NCI-H187 treated with DMSO at 0.1 percent for 48 hours (cell line): ENCODE measurements around the gene MSANTD2.
"Not testable (repeated sequence)": the region's sequence is repeated elsewhere in the genome, so short reads cannot be mapped to it uniquely, and the experiment has no call there.

Experiments
- DNase-seq: peaks from one replicate; lab custom pipeline; 2025; lab: John Stamatoyannopoulos, UW

Gene MSANTD2

GRCh38 chr11:124776865-124777645, 23.2 kb downstream of the MSANTD2 start:
- DNase-seq = no peak

- DNase-seq = not testable (repeated sequence)
Observed at GRCh38 chr11:124770959-124771358, 29.2 kb downstream of the MSANTD2 start.

- no peak for DNase-seq
Observed at GRCh38 chr11:124769806-124770774, 30.1 kb downstream of the MSANTD2 start.

GRCh38 chr11:124768914-124769313, 31.3 kb downstream of the MSANTD2 start:
- no peak for DNase-seq

- no peak for DNase-seq
Observed at GRCh38 chr11:124766156-124766555, 34.0 kb downstream of the MSANTD2 start.

- no peak for DNase-seq
Observed at GRCh38 chr11:124763156-124763947, 36.9 kb downstream of the MSANTD2 start.

GRCh38 chr11:124762624-124763155, 37.5 kb downstream of the MSANTD2 start:
- DNase-seq = no peak

GRCh38 chr11:124762105-124762623, 38.0 kb downstream of the MSANTD2 start, which contains the start of gene ESAM:
Gene ESAM (minus strand): TSS chr11:124762290. CDS start chr11:124762154, 136 bp downstream.
- no peak for DNase-seq

- DNase-seq = no peak
Observed at GRCh38 chr11:124761301-124762104, 38.7 kb downstream of the MSANTD2 start.

- DNase-seq = no peak
Observed at GRCh38 chr11:124760806-124761205, 39.4 kb downstream of the MSANTD2 start.

- DNase-seq = no peak
Observed at GRCh38 chr11:124760205-124760652, 40.0 kb downstream of the MSANTD2 start.

GRCh38 chr11:124759266-124760204, 40.7 kb downstream of the MSANTD2 start:
- no peak for DNase-seq

GRCh38 chr11:124758355-124759265, 41.6 kb downstream of the MSANTD2 start:
- no peak for DNase-seq

- DNase-seq = no peak
Observed at GRCh38 chr11:124757320-124757719, 42.9 kb downstream of the MSANTD2 start.

GRCh38 chr11:124756753-124757227, 43.4 kb downstream of the MSANTD2 start:
- no peak for DNase-seq

GRCh38 chr11:124756033-124756752, 44.0 kb downstream of the MSANTD2 start:
- DNase-seq = no peak

GRCh38 chr11:124754710-124755109, 45.5 kb downstream of the MSANTD2 start:
- no peak for DNase-seq
